Measurements from ENCODE around the gene LIN7C. TPM values are rescaled to one million over a fixed set of nuclear protein-coding genes. Genes with fewer than 3 reads are reported as not detected.

Gene LIN7C
- total RNA-seq, 2 experiments from 2014 or later = 19.7 to 31.6 TPM

DNA sequence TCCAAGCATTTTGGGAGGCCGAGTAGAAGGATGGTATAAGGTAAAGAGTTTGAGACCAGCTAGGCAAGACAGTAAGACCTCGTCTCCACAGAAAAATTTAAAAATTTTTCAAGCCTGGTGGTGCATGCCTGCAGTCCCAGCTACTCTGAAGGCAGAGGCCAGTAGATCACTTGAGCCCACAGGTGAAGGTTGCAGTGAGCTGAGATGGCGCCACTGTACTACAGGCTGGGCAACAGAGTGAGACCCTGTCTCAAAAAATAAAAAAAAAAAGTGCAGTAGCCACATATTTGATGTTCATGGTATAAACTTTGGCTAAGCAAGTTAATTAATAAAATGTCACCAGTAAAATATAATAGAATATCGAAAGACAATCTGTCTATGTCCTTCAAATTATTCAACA lies 60.9 kb downstream of the LIN7C start:
- Histone ChIP-seq H2AFZ (ENCODE audit: low read length) (no peak overlapping the region), H3K4me2 (ENCODE audit: low read length) (no peak overlapping the region), H3K36me3 (ENCODE audit: insufficient read depth, low read length) (no peaks in the 10 kb centered on the region), H3K27ac (ENCODE audit: low read depth, low read length, poor library complexity, severe bottlenecking) (no peak overlapping the region), H3K4me3 (ENCODE audit: low read depth, low read length, poor library complexity, severe bottlenecking) (no peak overlapping the region), H4K20me1 (ENCODE audit: insufficient read depth, low read length) (no peaks in the 10 kb centered on the region), H3K9me2 (ENCODE audit: insufficient read depth, low read length) (no peaks in the 10 kb centered on the region), H3K4me1 (ENCODE audit: insufficient read depth, low read length, poor library complexity, severe bottlenecking) (no peaks in the 10 kb centered on the region), H3K79me2 (ENCODE audit: insufficient read depth, low read depth, low read length) (no peaks in the 10 kb centered on the region), H3K9me3 (ENCODE audit: low read length) (no peaks in the 10 kb centered on the region)
- CTCF ChIA-PET (ENCODE audit: unreplicated experiment) = no interaction called here
- intact Hi-C loops (cut with micrococcal nuclease; ENCODE audit: unreplicated experiment) = no loop called here
- no TSS peak for BruUV-seq (replicated peaks)
- no peak for DNase-seq (ENCODE audit: low spot score)
- TF ChIP-seq EZH2phosphoT487 (IDR thresholded peaks at IDR 0.05; ENCODE audit: borderline replicate concordance, low read depth, low read length) = no peak
- TF ChIP-seq, protein P1, sequence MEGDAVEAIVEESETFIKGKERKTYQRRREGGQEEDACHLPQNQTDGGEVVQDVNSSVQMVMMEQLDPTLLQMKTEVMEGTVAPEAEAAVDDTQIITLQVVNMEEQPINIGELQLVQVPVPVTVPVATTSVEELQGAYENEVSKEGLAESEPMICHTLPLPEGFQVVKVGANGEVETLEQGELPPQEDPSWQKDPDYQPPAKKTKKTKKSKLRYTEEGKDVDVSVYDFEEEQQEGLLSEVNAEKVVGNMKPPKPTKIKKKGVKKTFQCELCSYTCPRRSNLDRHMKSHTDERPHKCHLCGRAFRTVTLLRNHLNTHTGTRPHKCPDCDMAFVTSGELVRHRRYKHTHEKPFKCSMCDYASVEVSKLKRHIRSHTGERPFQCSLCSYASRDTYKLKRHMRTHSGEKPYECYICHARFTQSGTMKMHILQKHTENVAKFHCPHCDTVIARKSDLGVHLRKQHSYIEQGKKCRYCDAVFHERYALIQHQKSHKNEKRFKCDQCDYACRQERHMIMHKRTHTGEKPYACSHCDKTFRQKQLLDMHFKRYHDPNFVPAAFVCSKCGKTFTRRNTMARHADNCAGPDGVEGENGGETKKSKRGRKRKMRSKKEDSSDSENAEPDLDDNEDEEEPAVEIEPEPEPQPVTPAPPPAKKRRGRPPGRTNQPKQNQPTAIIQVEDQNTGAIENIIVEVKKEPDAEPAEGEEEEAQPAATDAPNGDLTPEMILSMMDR (conservative IDR thresholded peaks at IDR 0.05; ENCODE audit: low read length) = no peak
- POLR2A ChIA-PET = interaction anchor here (0.6 kb wide), 1 partner anchor 16 kb away, joined by 4 read pairs; no protein-coding TSS in a partner anchor

DNA sequence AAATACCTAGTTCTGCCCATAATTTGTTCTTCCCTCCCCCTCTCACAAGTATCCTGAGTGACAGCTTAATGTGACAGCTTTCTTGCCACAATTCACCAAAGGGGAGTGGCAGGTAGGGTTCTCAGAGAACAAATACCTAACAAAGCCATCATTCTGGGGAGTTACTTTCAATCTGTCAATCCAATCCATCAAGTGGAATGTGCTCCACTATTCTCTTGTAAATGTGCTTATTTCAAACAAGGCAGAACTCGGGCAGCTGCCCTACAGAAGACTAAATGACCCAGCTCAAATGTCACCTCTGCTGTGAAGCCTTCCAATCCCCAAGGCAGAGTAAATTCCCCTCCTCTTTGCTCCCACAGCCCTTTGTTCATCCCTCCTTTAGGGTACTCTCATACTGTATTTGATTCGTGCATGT lies 61.8 kb downstream of the LIN7C start:
- no peaks in the 10 kb centered on the region for H3K9me3 ChIP-seq (ENCODE audit: low read length)
- no peak for DNase-seq (ENCODE audit: low spot score)
- CTCF ChIA-PET (ENCODE audit: unreplicated experiment) = no interaction called here
- H3K4me1 ChIP-seq (ENCODE audit: insufficient read depth, low read length, poor library complexity, severe bottlenecking) = no peaks in the 10 kb centered on the region
- no peak overlapping the region for H3K4me2 ChIP-seq (ENCODE audit: low read length)
- H3K4me3 ChIP-seq (ENCODE audit: low read depth, low read length, poor library complexity, severe bottlenecking) = no peak overlapping the region
- TF ChIP-seq, protein P1 (conservative IDR thresholded peaks at IDR 0.05; ENCODE audit: low read length) = no peak
- no peak for TF ChIP-seq EZH2phosphoT487 (IDR thresholded peaks at IDR 0.05; ENCODE audit: borderline replicate concordance, low read depth, low read length)
- H3K79me2 ChIP-seq (ENCODE audit: insufficient read depth, low read depth, low read length) = no peaks in the 10 kb centered on the region
- H3K36me3 ChIP-seq (ENCODE audit: insufficient read depth, low read length) = no peaks in the 10 kb centered on the region
- no peaks in the 10 kb centered on the region for H3K9me2 ChIP-seq (ENCODE audit: insufficient read depth, low read length)
- no TSS peak for BruUV-seq (replicated peaks)
- POLR2A ChIA-PET = interaction anchor here (0.6 to 1.1 kb wide), 4 partner anchors 10 to 958 kb away, joined by 3 to 5 read pairs (median 3); no protein-coding TSS in a partner anchor
- intact Hi-C loops (cut with micrococcal nuclease; ENCODE audit: unreplicated experiment) = no loop called here
- H2AFZ ChIP-seq (ENCODE audit: low read length) = no peak overlapping the region
- no peak overlapping the region for H3K27ac ChIP-seq (ENCODE audit: low read depth, low read length, poor library complexity, severe bottlenecking)
- no peaks in the 10 kb centered on the region for H4K20me1 ChIP-seq (ENCODE audit: insufficient read depth, low read length)

Small RNA genes lying within 50 kb of the gene (microRNA-seq; reads per million reads assigned to microRNA genes)
- not detected for gene MIR8087 (ENCODE audit: borderline replicate concordance)

Small RNA genes lying within 50 kb of the gene (small RNA-seq; reads per million reads assigned to genes)
- not detected for gene AC100771.1
- gene MIR8087 = not detected
- gene RNA5SP339 = 0.31 reads per million

Other genes starting within 250 kb of the LIN7C start
- gene CCDC34, start 143.6 kb downstream of the LIN7C start, total RNA-seq (2014; rRNA removed; shearing (Covaris generic)) = 20.8 and 21.9 TPM in 2 replicates
- gene CCDC34, start 143.6 kb downstream of the LIN7C start, total RNA-seq (2022) = 38.5 and 49.0 TPM in 2 replicates
- gene LGR4, start 34.0 kb downstream of the LIN7C start, total RNA-seq (2014; rRNA removed; shearing (Covaris generic)) = 1.2 TPM in 1 of 2 replicates, not detected in the other
- gene LGR4, start 34.0 kb downstream of the LIN7C start, total RNA-seq (2022) = 0.06 TPM in 1 of 2 replicates, not detected in the other
- not detected in 2 replicates for gene BDNF, start 193.7 kb upstream of the LIN7C start, total RNA-seq (2014; rRNA removed; shearing (Covaris generic))
- not detected in 2 replicates for gene BDNF, start 193.7 kb upstream of the LIN7C start, total RNA-seq (2022)